Heart right ventricle (tissue), 16 donors: ENCODE data around the gene KCNJ5. TPM values are rescaled to one million over a fixed set of nuclear protein-coding genes. Genes with fewer than 3 reads are reported as not detected.

ENCODE experiments used
- ATAC-seq, 8 donors: fragments of 200-7000 bp; cut with Tn5 transposase; one replicate each; pipeline ENCODE4 v1.9.1; 2020; ENCODE audit warnings: mild to moderate bottlenecking in 8 of 8, moderate library complexity in 8 of 8, moderate number of reproducible peaks in 1 of 8
- DNase-seq, 2 donors: peaks; one replicate each; pipeline ENCODE4 v3.0.0-alpha.2; 2020
- H3K27ac ChIP-seq, 10 donors: fragments of 200-600 bp; sonication (generic) in 2 of 10; one replicate each; pipeline versions ENCODE4 v1.5.0 to v1.8.0; 2020 to 2022; ENCODE audit warnings: mild to moderate bottlenecking in 3 of 10
- H3K27me3 ChIP-seq, 7 donors: fragments of 200-600 bp; one replicate each; pipeline ENCODE4 v1.8.0; 2021 to 2022; ENCODE audit warnings: mild to moderate bottlenecking in 2 of 7
- H3K36me3 ChIP-seq, 9 donors: fragments of 200-600 bp; sonication (generic) in 1 of 9; one replicate each; pipeline versions ENCODE4 v1.5.0 to v1.8.0; 2020 to 2022; ENCODE audit warnings: mild to moderate bottlenecking in 2 of 9
- H3K4me1 ChIP-seq, 9 donors: fragments of 200-600 bp; sonication (generic) in 1 of 9; one replicate each; pipeline versions ENCODE4 v1.5.0 to v1.8.0; 2020 to 2022; ENCODE audit warnings: mild to moderate bottlenecking in 4 of 9
- H3K4me3 ChIP-seq, 10 donors: fragments of 200-600 bp; sonication (generic) in 2 of 10; one replicate each; pipeline versions ENCODE4 v1.5.0 to v1.8.0; 2020 to 2022; ENCODE audit warnings: mild to moderate bottlenecking in 7 of 10, moderate library complexity in 2 of 10
- H3K9me3 ChIP-seq, 11 donors: fragments of 200-600 bp in 10 of 11; sonication (generic) in 2 of 11; one replicate each; pipeline versions ENCODE4 v1.5.0 to v1.8.0; 2013 to 2022; ENCODE audit warnings: mild to moderate bottlenecking in 2 of 11, control low read depth in 1 of 11, moderate library complexity in 1 of 11
- WGBS, 2 donors: extraction: QIAGEN DNeasy Blood & Tissue Kit; methylation state at CpG; one replicate each; pipeline ENCODE4 v1.1.7; 2013; ENCODE audit warnings: inconsistent platforms in 1 of 2; 5-methylcytosine and 5-hydroxymethylcytosine counted together
- intact Hi-C, 10 donors: fragments of 100-400 bp; cut with DNase I; formaldehyde crosslinking; loops; one replicate each; pipeline versions ENCODE4 v1.11.1 to v1.14.2; 2022
- polyA plus RNA-seq, 2 donors: library from polyadenylated mRNA; stranded (reverse); fragments of 200-250 nt; gene quantifications; one replicate each; pipeline ENCODE4 v1.2.3, GENCODE V29; 2013
- total RNA-seq, 10 donors: library from RNA; stranded (reverse); fragmentation: NEBNext Ultra II Directional in 3 of 10; extraction: Animal tissue kit (Norgen Biotek cat#: 25700) in 3 of 10; gene quantifications; one replicate each; pipeline versions ENCODE4 v1.2.1 to v1.2.4, GENCODE V29; 2021 to 2023
- TF ChIP-seq, protein P1 (sequence below), 9 donors: fragments of 200-600 bp; sonication (generic) in 2 of 9; IDR thresholded peaks; one replicate each; pipeline versions ENCODE4 v1.5.0 to v1.8.0; 2021 to 2022; ENCODE audit warnings: antibody characterized with exemption in 9 of 9, mild to moderate bottlenecking in 5 of 9, moderate library complexity in 1 of 9
- donor health status: Arrhythmogenic right ventricular cardiomyopathy.
- donor health status: ischemic (EF 13 %, LVEDD 7.1; RV severe dilation, severe dysfunction).
- donor health status: healthy with polysubstance abuse.
- donor health status: DM: no; HTN: yes; CAD: no.
- donor health status: DM: no; HTN: no; CAD: no.
- donor health status: ischemic (EF 25% LVEDD 6.9; RV normal size, moderate dysfunction).
- donor health status: ischemic (EF 25% LVEDD 5.7; RV mildly dilated, moderate dysfunction).
- donor health status: healthy.
- donor health status: DM: yes; HTN: yes; CAD: no.
- donor health status: Ischemic cardiomyopathy.
- donor health status: ischemic (EF 35%, LVEDD 5.7; RV mildly dilated, moderate dysfunction).
- donor health status: nonischemic (EF 11% LVEDD 7.7; RV severe dilation, severe dysfunction).
- donor health status: DM: yes; HTN: yes; CAD: no.
- donor health status: PGD.
- donor health status: ischemic (EF 29% LVEDD 5.4; RV normal size, mild dysfunction).
- donor health status: nonischemic (EF 23%, LVEDD 6.1; RV moderate dilation, normal function).

The KCNJ5 gene
- total and polyA plus RNA-seq, 12 donors: 1.2 to 32.1 (median 8.1) TPM

- peaks cover 0 to 4% (median 0%) of the 10 kb centered on the region in 7 donors for H3K27me3 ChIP-seq
- no peaks in the 10 kb centered on the region for H3K4me1 ChIP-seq
- no peaks in the 10 kb centered on the region for H3K9me3 ChIP-seq
- 92 to 97% methylated on average over 2 of the region's 2 CpGs for WGBS, 2 donors
- H3K36me3 ChIP-seq: no peaks in the 10 kb centered on the region
- intact Hi-C loops: no loop called here
- DNase-seq (no peak), ATAC-seq (no peak)
- H3K27ac ChIP-seq: no peak overlapping the region
- TF ChIP-seq, protein P1, sequence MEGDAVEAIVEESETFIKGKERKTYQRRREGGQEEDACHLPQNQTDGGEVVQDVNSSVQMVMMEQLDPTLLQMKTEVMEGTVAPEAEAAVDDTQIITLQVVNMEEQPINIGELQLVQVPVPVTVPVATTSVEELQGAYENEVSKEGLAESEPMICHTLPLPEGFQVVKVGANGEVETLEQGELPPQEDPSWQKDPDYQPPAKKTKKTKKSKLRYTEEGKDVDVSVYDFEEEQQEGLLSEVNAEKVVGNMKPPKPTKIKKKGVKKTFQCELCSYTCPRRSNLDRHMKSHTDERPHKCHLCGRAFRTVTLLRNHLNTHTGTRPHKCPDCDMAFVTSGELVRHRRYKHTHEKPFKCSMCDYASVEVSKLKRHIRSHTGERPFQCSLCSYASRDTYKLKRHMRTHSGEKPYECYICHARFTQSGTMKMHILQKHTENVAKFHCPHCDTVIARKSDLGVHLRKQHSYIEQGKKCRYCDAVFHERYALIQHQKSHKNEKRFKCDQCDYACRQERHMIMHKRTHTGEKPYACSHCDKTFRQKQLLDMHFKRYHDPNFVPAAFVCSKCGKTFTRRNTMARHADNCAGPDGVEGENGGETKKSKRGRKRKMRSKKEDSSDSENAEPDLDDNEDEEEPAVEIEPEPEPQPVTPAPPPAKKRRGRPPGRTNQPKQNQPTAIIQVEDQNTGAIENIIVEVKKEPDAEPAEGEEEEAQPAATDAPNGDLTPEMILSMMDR (IDR thresholded peaks at IDR 0.05): no peak
- no peak overlapping the region for H3K4me3 ChIP-seq
These were observed 55.5 kb downstream of the KCNJ5 start for GRCh38 chr11:128946648-128947047.

DNA sequence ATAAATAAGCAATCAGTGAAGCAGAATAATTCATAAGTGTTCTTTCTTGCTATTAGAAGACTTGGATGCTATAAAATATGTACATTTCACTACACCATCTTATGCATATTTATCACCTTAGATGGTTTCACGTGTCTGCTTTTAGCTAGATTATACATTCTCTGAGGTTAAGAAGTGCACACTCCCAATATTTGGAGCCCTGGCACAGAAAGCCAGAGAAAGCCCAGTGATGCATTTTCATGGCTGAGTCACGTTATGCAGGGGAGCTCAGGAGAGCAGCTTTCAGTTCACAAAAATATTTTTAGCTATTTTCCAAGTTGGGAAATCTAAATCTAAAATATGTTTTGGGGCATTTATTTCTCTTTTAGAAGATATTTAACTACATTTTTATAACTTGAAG, 56.6 kb downstream of the KCNJ5 start:
- no peak overlapping the region for H3K27ac ChIP-seq
- intact Hi-C loops: loop anchor here in 1 of 10 donors (2.0 kb wide), 1 partner anchor 61 kb away; no protein-coding TSS in a partner anchor
- ATAC-seq (no peak), DNase-seq (no peak)
- no peaks in the 10 kb centered on the region for H3K4me1 ChIP-seq
- H3K27me3 ChIP-seq: no peaks in the 10 kb centered on the region
- H3K4me3 ChIP-seq: no peak overlapping the region
- H3K9me3 ChIP-seq: no peaks in the 10 kb centered on the region
- 86 to 91% methylated on average over 2 of the region's 2 CpGs for WGBS, 2 donors
- no peaks in the 10 kb centered on the region for H3K36me3 ChIP-seq
- TF ChIP-seq, protein P1 (IDR thresholded peaks at IDR 0.05): no peak

GRCh38 chr11:128948583-128948982, 57.4 kb downstream of the KCNJ5 start:
- Histone ChIP-seq H3K9me3 (no peaks in the 10 kb centered on the region), H3K27me3 (no peaks in the 10 kb centered on the region), H3K36me3 (no peaks in the 10 kb centered on the region), H3K4me1 (no peaks in the 10 kb centered on the region), H3K27ac (no peak overlapping the region), H3K4me3 (no peak overlapping the region)
- TF ChIP-seq, protein P1 (IDR thresholded peaks at IDR 0.05): peak in 6 of 9 donors; percentile 31 to 44 (median 35)
- DNase-seq (no peak), ATAC-seq (peak in 3 of 8 donors; percentile 52 to 64 (median 61))
- WGBS, 2 donors: 48 to 55% methylated on average over 3 of the region's 3 CpGs
- intact Hi-C loops: loop anchor here in 1 of 10 donors (2.0 kb wide), 1 partner anchor 62 kb away; no protein-coding TSS in a partner anchor

GRCh38 chr11:128949791-128950454, 58.8 kb downstream of the KCNJ5 start:
- WGBS, 2 donors: 76 to 78% methylated on average over 13 of the region's 13 CpGs
- DNase-seq (no peak), ATAC-seq (no peak)
- Histone ChIP-seq H3K27me3 (no peaks in the 10 kb centered on the region), H3K27ac (no peak overlapping the region), H3K4me3 (no peak overlapping the region), H3K36me3 (no peaks in the 10 kb centered on the region), H3K9me3 (no peaks in the 10 kb centered on the region), H3K4me1 (no peaks in the 10 kb centered on the region)
- TF ChIP-seq, protein P1 (IDR thresholded peaks at IDR 0.05): no peak
- intact Hi-C loops: loop anchor here in 3 of 10 donors (2.0 to 10.0 kb wide), 3 partner anchors 63 to 915 kb away; no protein-coding TSS in a partner anchor
